Hematopoietic multipotent progenitor cell treated with erythropoietin and hydrocortisone succinate and interleukin-3 and kit ligand, for 15 days (in vitro differentiated cells): Measurements from ENCODE around the gene WWC2.
"Not testable (repeated sequence)": the region's sequence is repeated elsewhere in the genome, so short reads cannot be mapped to it uniquely, and the experiment has no call there.

Experiments
- DNase-seq: peaks from one replicate; pipeline ENCODE4 v3.0.0-alpha.2; 2015; ENCODE audit warnings: low spot score

Gene WWC2

GRCh38 chr4:183100827-183101226 lies 1.8 kb downstream of the WWC2 start:
- no peak for DNase-seq

GRCh38 chr4:183101956-183102480 lies 3.0 kb downstream of the WWC2 start:
- no peak for DNase-seq

- DNase-seq = no peak
Observed at GRCh38 chr4:183105092-183105491, 6.0 kb downstream of the WWC2 start.

GRCh38 chr4:183106839-183107238 lies 7.8 kb downstream of the WWC2 start:
- no peak for DNase-seq

- DNase-seq = no peak
Observed at GRCh38 chr4:183107891-183108459, 8.9 kb downstream of the WWC2 start.

GRCh38 chr4:183110244-183110643 lies 11.2 kb downstream of the WWC2 start:
- DNase-seq = no peak

- no peak for DNase-seq
Observed at GRCh38 chr4:183111452-183111885, 12.4 kb downstream of the WWC2 start.

- no peak for DNase-seq
Observed at GRCh38 chr4:183118141-183118540, 19.1 kb downstream of the WWC2 start.

- no peak for DNase-seq
Observed at GRCh38 chr4:183118585-183118984, 19.5 kb downstream of the WWC2 start.

GRCh38 chr4:183121660-183122059 lies 22.6 kb downstream of the WWC2 start:
- not testable (repeated sequence) for DNase-seq

GRCh38 chr4:183124228-183124627 lies 25.2 kb downstream of the WWC2 start:
- no peak for DNase-seq

- DNase-seq = no peak
Observed at GRCh38 chr4:183124865-183125264, 25.8 kb downstream of the WWC2 start.

- DNase-seq = no peak
Observed at GRCh38 chr4:183129125-183129524, 30.1 kb downstream of the WWC2 start.

GRCh38 chr4:183129675-183130074 lies 30.6 kb downstream of the WWC2 start:
- DNase-seq = no peak

GRCh38 chr4:183130328-183131155 lies 31.5 kb downstream of the WWC2 start:
- no peak for DNase-seq

GRCh38 chr4:183132081-183132480 lies 33.0 kb downstream of the WWC2 start:
- DNase-seq = no peak

- no peak for DNase-seq
Observed at GRCh38 chr4:183132865-183133264, 33.8 kb downstream of the WWC2 start.

- no peak for DNase-seq
Observed at GRCh38 chr4:183136855-183137254, 37.8 kb downstream of the WWC2 start.

GRCh38 chr4:183139058-183139750 lies 40.1 kb downstream of the WWC2 start:
- DNase-seq = no peak

GRCh38 chr4:183139972-183140570 lies 41.0 kb downstream of the WWC2 start:
- no peak for DNase-seq

- no peak for DNase-seq
Observed at GRCh38 chr4:183140911-183141320, 41.9 kb downstream of the WWC2 start.

GRCh38 chr4:183141997-183142396 lies 42.9 kb downstream of the WWC2 start:
- DNase-seq = no peak
